Activated CD4-positive, CD25-positive, alpha-beta regulatory T cell treated with anti-CD3 and anti-CD28 coated beads, Interleukin-2, amount 50 U/mL, for 24 hours (primary cell): ENCODE measurements around the gene PAIP2B.

ENCODE experiments used
- ATAC-seq, 2 donors: fragments of 150-1000 bp; cut with Tn5 transposase; one replicate each; pipeline ENCODE4 v1.10.0; 2021; ENCODE audit warnings: mild to moderate bottlenecking in 1 of 2, moderate library complexity in 1 of 2

The PAIP2B gene

GRCh38 chr2:71150082-71150816 lies 76.7 kb downstream of the PAIP2B start:
- ATAC-seq: no peak

- ATAC-seq: no peak
Measured at GRCh38 chr2:71148506-71149063, 78.3 kb downstream of the PAIP2B start.

GRCh38 chr2:71143782-71144181 lies 83.1 kb downstream of the PAIP2B start:
- ATAC-seq: no peak

- no peak for ATAC-seq
Measured at GRCh38 chr2:71136174-71136573, 90.7 kb downstream of the PAIP2B start.

GRCh38 chr2:71133603-71134002 lies 93.3 kb downstream of the PAIP2B start:
- ATAC-seq: no peak
